Muscle of arm (tissue), 14 donors: ENCODE results near the gene GPRC5B. TPM values are rescaled to one million over a fixed set of nuclear protein-coding genes. Genes with fewer than 3 reads are reported as not detected.

ENCODE experiments used
- DNase-seq: peaks from one replicate; pipeline ENCODE4 v3.0.0-alpha.2; 2013
- long read RNA-seq, 11 donors: transcript quantifications; one replicate each; lab custom pipeline, GENCODE V29; 2026
- polyA plus RNA-seq, 12 donors: library from polyadenylated mRNA; unstranded; fragments of 120-200 nt; gene quantifications; one replicate each; pipeline ENCODE4 v1.2.1, GENCODE V29; 2013; ENCODE audit not compliant: insufficient read length in 12 of 12

The GPRC5B gene, protein sequence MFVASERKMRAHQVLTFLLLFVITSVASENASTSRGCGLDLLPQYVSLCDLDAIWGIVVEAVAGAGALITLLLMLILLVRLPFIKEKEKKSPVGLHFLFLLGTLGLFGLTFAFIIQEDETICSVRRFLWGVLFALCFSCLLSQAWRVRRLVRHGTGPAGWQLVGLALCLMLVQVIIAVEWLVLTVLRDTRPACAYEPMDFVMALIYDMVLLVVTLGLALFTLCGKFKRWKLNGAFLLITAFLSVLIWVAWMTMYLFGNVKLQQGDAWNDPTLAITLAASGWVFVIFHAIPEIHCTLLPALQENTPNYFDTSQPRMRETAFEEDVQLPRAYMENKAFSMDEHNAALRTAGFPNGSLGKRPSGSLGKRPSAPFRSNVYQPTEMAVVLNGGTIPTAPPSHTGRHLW
- 100 to 1,000 TPM in 4 of 12 donors, 10 to 100 TPM in 8; 61.2 to 222 (median 92.2) TPM for polyA plus RNA-seq
- long read RNA-seq, donor 1, full-length matches to known transcripts, result 7 of 7 reads
- long read RNA-seq, donor 1, partial matches to known transcripts, result 0 of 7 reads
- long read RNA-seq, donor 1, other reads (novel, unspliced or antisense), result 0 of 7 reads
- long read RNA-seq, donor 2, full-length matches to known transcripts, result 52 of 79 reads
- long read RNA-seq, donor 2, partial matches to known transcripts, result 27 of 79 reads
- long read RNA-seq, donor 2, other reads (novel, unspliced or antisense), result 0 of 79 reads
- long read RNA-seq, donor 3, full-length matches to known transcripts, result 24 of 29 reads
- long read RNA-seq, donor 3, partial matches to known transcripts, result 5 of 29 reads
- long read RNA-seq, donor 3, other reads (novel, unspliced or antisense), result 0 of 29 reads
- long read RNA-seq, donor 4, full-length matches to known transcripts, result 13 of 13 reads
- long read RNA-seq, donor 4, partial matches to known transcripts, result 0 of 13 reads
- long read RNA-seq, donor 4, other reads (novel, unspliced or antisense), result 0 of 13 reads
- long read RNA-seq, donor 5, full-length matches to known transcripts, result 66 of 117 reads
- long read RNA-seq, donor 5, partial matches to known transcripts, result 51 of 117 reads
- long read RNA-seq, donor 5, other reads (novel, unspliced or antisense), result 0 of 117 reads
- long read RNA-seq, donor 6, full-length matches to known transcripts, result 19 of 48 reads
- long read RNA-seq, donor 6, partial matches to known transcripts, result 29 of 48 reads
- long read RNA-seq, donor 6, other reads (novel, unspliced or antisense), result 0 of 48 reads
- long read RNA-seq, donor 7, full-length matches to known transcripts, result 17 of 23 reads
- long read RNA-seq, donor 7, partial matches to known transcripts, result 6 of 23 reads
- long read RNA-seq, donor 7, other reads (novel, unspliced or antisense), result 0 of 23 reads
- long read RNA-seq, donor 8, full-length matches to known transcripts, result 56 of 85 reads
- long read RNA-seq, donor 8, partial matches to known transcripts, result 29 of 85 reads
- long read RNA-seq, donor 8, other reads (novel, unspliced or antisense), result 0 of 85 reads
- long read RNA-seq, donor 9, full-length matches to known transcripts, result 19 of 30 reads
- long read RNA-seq, donor 9, partial matches to known transcripts, result 11 of 30 reads
- long read RNA-seq, donor 9, other reads (novel, unspliced or antisense), result 0 of 30 reads
- long read RNA-seq, donor 10, full-length matches to known transcripts, result 40 of 73 reads
- long read RNA-seq, donor 10, partial matches to known transcripts, result 33 of 73 reads
- long read RNA-seq, donor 10, other reads (novel, unspliced or antisense), result 0 of 73 reads
- long read RNA-seq, donor 11, full-length matches to known transcripts, result 30 of 42 reads
- long read RNA-seq, donor 11, partial matches to known transcripts, result 12 of 42 reads
- long read RNA-seq, donor 11, other reads (novel, unspliced or antisense), result 0 of 42 reads

GRCh38 chr16:19884611-19885450 lies at the start of gene GPRC5B:
TSS of gene GPRC5B (minus strand) at chr16:19884848. CDS start at chr16:19872845, 12,003 bp downstream.
- DNase-seq, result peak; percentile 57

GRCh38 chr16:19933740-19934139 lies 49.1 kb upstream of the GPRC5B start:
- DNase-seq, result no peak

DNA sequence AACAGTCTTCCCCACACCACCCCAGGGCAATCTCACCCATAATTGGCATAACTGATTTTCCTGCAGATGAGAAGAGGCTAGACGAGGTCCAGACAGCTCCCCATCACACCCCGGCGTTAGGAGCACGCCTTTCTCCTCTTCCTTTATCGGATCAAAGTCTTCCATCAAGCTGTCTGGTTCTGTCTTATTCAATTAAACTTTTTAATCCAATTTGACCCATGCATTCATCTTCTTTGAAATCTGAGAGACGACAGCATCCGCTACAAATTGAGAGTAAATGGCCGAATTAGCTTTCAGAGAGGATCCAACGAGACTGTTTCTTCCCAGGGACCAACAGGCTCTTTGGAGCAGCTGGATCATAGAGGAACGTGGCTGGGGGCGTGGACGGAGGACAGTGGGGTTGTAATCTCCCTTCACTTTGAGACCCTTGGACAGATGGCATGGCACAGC lies 44.4 kb upstream of the GPRC5B start:
- DNase-seq, result no peak

DNA sequence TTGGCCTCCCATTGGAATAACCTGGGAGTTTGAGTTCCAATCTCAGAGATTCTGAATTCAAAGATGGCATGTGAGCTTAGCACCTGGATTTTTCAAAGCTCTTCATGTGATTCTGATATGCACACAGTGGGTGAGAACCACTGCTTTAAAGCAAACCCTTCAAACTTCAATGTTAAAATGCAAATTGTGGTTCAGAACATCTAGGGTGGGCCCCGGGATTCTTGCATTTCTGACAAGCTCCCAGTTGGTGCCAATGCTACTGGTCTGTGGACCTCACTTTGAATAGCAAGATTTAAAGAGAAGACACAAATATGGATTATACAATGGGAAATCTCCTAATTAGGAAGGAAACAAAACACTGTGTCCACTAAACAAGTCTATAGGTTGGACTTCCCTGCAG lies 43.8 kb upstream of the GPRC5B start:
- no peak for DNase-seq

GRCh38 chr16:19926449-19927390 lies 42.1 kb upstream of the GPRC5B start:
- no peak for DNase-seq

GRCh38 chr16:19923396-19923795 lies 38.7 kb upstream of the GPRC5B start:
- DNase-seq, result no peak

DNA sequence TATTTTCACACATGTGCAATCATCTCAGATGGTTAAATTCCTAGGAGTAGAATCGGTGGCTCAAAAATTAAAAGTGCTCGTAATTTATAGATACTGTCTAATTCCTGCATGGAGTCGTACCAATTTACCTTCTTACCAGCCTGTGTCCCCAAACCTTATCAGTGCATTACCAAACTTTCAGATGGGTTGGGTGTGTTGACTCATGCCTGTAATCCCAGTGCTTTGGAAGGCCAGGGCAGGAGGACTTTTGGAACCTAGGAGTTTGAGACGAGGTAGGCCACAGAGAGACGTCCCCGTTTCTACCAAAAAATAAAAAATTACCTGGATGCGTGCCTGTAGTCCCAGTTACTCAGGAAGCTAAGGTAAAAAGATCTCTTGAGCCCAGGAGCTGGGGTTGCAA lies 34.5 kb upstream of the GPRC5B start:
- DNase-seq, result no peak

DNA sequence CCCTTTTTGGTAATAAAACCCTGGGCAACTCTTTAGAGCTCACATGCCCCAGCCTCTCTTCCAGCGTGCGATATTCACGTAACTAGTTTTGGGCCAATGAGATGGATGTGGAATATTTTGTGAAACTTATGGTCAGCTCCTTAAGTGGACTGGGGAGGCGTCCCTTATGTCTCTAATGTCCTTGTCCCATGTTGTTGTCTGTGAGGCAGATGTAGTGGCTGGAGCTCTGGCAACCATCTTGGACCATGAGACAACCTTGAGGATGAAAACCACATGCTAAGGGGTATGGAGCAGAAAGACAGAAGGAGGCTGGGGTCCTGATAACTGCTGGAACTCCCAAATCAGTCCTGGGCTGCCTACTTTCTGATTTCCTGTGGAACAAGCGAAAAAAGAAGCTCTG lies 31.4 kb upstream of the GPRC5B start:
- DNase-seq, result no peak

- DNase-seq, result no peak
Observed at GRCh38 chr16:19914877-19915276, 30.2 kb upstream of the GPRC5B start.

DNA sequence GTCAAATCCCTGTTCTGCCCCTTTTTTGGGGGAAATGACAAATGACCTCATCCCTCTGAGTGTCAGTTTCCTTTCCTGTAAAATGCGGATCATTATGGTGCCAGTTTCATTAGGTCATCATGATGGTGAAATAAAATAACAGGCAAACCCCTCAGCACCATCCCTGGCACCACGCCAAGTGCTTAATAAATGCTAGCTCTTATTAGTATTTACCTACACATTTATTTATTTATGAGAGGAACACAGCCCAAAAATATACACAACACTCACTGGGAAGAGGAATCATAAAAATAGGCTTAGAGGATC lies 28.6 kb upstream of the GPRC5B start:
- DNase-seq, result no peak

DNA sequence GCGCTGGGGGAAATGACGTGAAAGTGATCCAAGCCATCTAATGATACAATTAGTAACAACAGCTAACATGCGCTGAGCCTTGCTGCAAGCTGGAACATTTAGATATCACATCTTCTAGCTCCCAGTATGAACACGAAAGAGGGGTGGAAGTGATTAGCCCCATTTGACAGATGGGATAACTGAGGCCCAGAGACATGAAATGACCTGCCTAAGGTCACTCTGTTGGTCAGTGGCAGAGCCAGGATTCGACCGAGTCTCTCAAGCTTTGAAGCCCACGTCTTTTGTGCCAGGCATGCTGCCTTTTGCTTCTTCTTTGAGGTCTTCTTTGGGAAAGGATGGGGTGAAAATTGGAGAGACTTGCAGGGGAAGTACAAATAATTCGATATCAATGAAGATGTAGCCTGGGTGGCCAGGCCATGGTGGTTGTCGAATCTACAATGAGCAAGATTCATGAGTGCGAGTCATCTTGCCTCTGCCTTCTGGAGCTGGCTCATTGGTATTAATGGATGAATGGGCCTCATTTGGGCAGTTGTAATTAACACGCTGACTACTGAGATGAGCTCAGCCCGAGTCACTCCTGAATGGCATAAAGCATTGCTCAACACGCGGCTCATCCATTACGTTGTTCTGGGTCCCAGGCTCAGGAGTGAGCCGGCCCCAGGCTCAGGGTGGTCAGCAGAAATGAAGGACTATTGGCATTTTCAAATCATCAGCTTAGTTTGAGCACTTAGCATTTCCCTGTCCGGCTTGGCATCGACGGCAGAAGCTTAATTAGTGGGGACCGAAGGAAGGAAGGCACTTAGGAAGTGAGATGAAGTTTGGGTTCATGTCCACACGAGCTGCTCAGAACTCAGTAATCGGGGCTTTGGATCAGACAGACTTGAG lies 28.0 kb upstream of the GPRC5B start:
- DNase-seq, result no peak

DNA sequence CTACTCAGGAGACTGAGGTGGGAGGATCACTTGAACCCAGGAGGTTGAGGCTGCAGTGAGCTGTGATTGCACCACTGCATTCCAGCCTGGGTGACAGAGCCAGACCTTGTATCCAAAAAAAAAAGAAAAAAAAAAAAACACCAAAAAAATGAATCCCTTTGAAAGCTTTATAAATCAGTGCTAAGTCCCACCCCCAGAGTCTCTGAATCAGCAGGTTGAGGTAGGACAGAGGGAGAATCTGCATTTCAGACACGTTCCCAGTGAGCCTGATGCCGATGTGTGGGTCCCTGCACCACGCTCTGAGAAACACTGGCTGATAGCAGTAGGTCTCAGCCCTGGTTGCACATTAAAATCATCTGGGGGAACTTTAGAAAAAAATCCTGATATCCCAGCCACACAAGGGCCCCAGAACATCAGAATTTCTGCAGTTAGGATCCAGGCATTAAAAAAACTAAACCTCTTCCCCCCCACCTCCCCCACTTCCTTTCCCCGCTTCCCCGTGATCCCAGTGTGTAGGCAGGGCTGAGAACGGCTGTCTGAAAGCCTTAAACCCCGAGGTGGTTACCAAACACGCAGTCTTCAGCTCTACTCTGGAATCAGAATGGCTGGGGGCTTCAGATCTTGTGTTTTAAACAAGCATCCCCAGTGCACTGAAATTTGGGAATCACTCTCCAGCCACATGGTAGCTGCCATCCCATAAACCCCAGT lies 27.3 kb upstream of the GPRC5B start:
- no peak for DNase-seq

GRCh38 chr16:19911204-19911603 lies 26.6 kb upstream of the GPRC5B start:
- DNase-seq, result no peak

DNA sequence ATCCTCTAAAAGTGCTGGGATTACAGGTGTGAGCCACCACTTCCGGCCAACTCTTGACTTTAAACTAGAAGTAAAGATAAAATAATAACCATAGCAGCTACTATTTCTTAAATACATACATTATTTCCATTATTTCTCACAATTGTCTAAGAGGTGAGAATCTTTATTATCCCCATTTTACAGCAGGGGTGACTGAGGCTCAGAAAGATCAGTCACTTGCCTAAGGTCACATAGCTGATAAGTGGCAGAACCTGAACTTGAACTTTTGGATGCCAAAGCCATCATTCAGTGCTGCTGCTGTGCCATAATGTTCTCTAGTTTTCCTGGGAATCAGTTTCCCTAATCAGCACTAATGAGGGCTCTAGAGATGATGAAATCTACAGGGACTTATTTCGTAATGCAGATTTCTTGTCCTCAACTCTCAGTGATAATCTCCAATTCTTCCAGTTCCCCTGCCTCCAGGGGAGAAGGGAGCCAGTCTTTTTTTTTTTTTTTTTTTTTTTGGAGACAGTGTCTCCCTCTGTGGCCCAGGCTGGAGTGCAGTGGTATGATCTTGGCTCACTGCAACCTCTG lies 25.2 kb upstream of the GPRC5B start:
- no peak for DNase-seq

GRCh38 chr16:19908921-19909320 lies 24.3 kb upstream of the GPRC5B start:
- no peak for DNase-seq
